Cerebellar nuclear complex (tissue), 1 donor: Measurements from ENCODE around the gene WDR54.
A peak's percentile ranks its signal among the peaks of the same experiment; 100 is the strongest.
"Not testable (repeated sequence)": the region's sequence is repeated elsewhere in the genome, so short reads cannot be mapped to it uniquely, and the experiment has no call there.

Source experiments
- DNase-seq, 2 experiments: peaks; one replicate each; lab custom pipeline; 2025; lab: John Stamatoyannopoulos, UW

The WDR54 gene

GRCh38 chr2:74457129-74457548, 35.6 kb downstream of the WDR54 start:
- DNase-seq = no peak

GRCh38 chr2:74457549-74458131, 36.1 kb downstream of the WDR54 start:
- DNase-seq = no peak

GRCh38 chr2:74458132-74458937, 36.8 kb downstream of the WDR54 start, which contains the start of gene WBP1:
WBP1 (plus strand) TSS chr2:74458438; CDS start chr2:74458603, 165 bp downstream.
- DNase-seq = peak; percentile 99

- no peak for DNase-seq
Observed at GRCh38 chr2:74458938-74459363, 37.4 kb downstream of the WDR54 start.

- not testable (repeated sequence) for DNase-seq
Observed at GRCh38 chr2:74459503-74460118, 38.1 kb downstream of the WDR54 start.

GRCh38 chr2:74460187-74460586, 38.7 kb downstream of the WDR54 start:
- DNase-seq = not testable (repeated sequence)

- DNase-seq = no peak
Observed at GRCh38 chr2:74461187-74462053, 39.9 kb downstream of the WDR54 start.

GRCh38 chr2:74462054-74462785, 40.7 kb downstream of the WDR54 start:
- no peak for DNase-seq

GRCh38 chr2:74462786-74463105, 41.2 kb downstream of the WDR54 start:
- no peak for DNase-seq

GRCh38 chr2:74464406-74464805, 42.9 kb downstream of the WDR54 start:
- no peak for DNase-seq

GRCh38 chr2:74470742-74471141, 49.2 kb downstream of the WDR54 start:
- not testable (repeated sequence) for DNase-seq

GRCh38 chr2:74471332-74472065, 50.0 kb downstream of the WDR54 start:
- no peak for DNase-seq

- DNase-seq = peak; percentile 6 to 78
Observed at GRCh38 chr2:74472086-74472944, 50.8 kb downstream of the WDR54 start, which contains the start of gene MRPL53. MRPL53 (minus strand) TSS chr2:74472680; CDS start chr2:74472660, 20 bp downstream.

- no peak for DNase-seq
Observed at GRCh38 chr2:74472945-74473258, 51.4 kb downstream of the WDR54 start.

- DNase-seq = no peak
Observed at GRCh38 chr2:74474481-74474880, 53.0 kb downstream of the WDR54 start.

- DNase-seq = no peak
Observed at GRCh38 chr2:74474899-74475298, 53.4 kb downstream of the WDR54 start.
